ENCODE measurements around the gene GPC5.

DNA sequence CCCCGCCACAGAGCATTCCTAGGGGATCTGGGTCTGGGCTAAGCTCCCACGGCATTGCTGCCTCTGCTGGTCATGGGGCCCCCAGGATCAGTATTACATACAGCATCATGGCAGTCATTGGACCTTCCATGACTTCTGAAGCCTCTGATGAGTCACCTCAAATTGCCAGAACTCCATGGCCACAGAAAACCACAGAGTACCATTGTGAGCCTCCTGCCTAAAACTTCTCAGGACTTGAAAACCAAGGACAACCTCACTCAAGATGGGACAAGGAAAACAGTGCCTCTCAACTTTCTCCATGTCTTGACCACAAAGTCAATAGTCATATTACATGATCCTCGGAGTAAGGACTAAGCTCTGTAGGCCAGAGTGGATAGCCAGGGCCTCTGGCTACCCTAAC is 306.0 kb downstream of the GPC5 start:
- TF ChIP-seq EGR2 (tag by site-specific recombination; IDR thresholded peaks at IDR 0.05; ENCODE audit: low read depth) = no peak
- TF ChIP-seq, protein P1, sequence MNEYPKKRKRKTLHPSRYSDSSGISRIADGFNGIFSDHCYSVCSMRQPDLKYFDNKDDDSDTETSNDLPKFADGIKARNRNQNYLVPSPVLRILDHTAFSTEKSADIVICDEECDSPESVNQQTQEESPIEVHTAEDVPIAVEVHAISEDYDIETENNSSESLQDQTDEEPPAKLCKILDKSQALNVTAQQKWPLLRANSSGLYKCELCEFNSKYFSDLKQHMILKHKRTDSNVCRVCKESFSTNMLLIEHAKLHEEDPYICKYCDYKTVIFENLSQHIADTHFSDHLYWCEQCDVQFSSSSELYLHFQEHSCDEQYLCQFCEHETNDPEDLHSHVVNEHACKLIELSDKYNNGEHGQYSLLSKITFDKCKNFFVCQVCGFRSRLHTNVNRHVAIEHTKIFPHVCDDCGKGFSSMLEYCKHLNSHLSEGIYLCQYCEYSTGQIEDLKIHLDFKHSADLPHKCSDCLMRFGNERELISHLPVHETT (tag by site-specific recombination; IDR thresholded peaks at IDR 0.05) = no peak
- TF ChIP-seq MEIS1 (CRISPR knock-in tag; IDR thresholded peaks at IDR 0.05; ENCODE audit: borderline replicate concordance) = no peak
- TF ChIP-seq, protein P2, sequence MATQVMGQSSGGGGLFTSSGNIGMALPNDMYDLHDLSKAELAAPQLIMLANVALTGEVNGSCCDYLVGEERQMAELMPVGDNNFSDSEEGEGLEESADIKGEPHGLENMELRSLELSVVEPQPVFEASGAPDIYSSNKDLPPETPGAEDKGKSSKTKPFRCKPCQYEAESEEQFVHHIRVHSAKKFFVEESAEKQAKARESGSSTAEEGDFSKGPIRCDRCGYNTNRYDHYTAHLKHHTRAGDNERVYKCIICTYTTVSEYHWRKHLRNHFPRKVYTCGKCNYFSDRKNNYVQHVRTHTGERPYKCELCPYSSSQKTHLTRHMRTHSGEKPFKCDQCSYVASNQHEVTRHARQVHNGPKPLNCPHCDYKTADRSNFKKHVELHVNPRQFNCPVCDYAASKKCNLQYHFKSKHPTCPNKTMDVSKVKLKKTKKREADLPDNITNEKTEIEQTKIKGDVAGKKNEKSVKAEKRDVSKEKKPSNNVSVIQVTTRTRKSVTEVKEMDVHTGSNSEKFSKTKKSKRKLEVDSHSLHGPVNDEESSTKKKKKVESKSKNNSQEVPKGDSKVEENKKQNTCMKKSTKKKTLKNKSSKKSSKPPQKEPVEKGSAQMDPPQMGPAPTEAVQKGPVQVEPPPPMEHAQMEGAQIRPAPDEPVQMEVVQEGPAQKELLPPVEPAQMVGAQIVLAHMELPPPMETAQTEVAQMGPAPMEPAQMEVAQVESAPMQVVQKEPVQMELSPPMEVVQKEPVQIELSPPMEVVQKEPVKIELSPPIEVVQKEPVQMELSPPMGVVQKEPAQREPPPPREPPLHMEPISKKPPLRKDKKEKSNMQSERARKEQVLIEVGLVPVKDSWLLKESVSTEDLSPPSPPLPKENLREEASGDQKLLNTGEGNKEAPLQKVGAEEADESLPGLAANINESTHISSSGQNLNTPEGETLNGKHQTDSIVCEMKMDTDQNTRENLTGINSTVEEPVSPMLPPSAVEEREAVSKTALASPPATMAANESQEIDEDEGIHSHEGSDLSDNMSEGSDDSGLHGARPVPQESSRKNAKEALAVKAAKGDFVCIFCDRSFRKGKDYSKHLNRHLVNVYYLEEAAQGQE (tag by site-specific recombination; IDR thresholded peaks at IDR 0.05) = no peak

Data from HEK293 (cell line).